Bronchial epithelial cell (primary cell): ENCODE measurements around the gene VGLL4. TPM values are rescaled to one million over a fixed set of nuclear protein-coding genes. Genes with fewer than 3 reads are reported as not detected.

ENCODE experiments used
- DNase-seq: peaks from one replicate; pipeline ENCODE4 v3.0.0-alpha.2; 2010; ENCODE audit warnings: low read depth
- FAIRE-seq: peaks from 2 replicates; lab custom pipeline; 2011; peaks lifted over from hg19 to GRCh38; lab: Jason Lieb, UNC
- H3K27me3 ChIP-seq: 2 replicates; pipeline ENCODE4 v1.5.1; 2011; ENCODE audit warnings: low read length; ENCODE audit not compliant: control insufficient read depth, insufficient read depth
- H3K36me3 ChIP-seq: 2 replicates; pipeline ENCODE4 v1.5.1; 2011; ENCODE audit warnings: low read length; ENCODE audit not compliant: control insufficient read depth, insufficient read depth
- H3K4me3 ChIP-seq: 2 replicates; pipeline ENCODE4 v1.5.1; 2011; ENCODE audit warnings: mild to moderate bottlenecking, low read depth, low read length, control low read depth
- CTCF ChIP-seq: IDR thresholded peaks from 2 replicates; pipeline ENCODE4 v1.5.1; 2011; ENCODE audit warnings: mild to moderate bottlenecking, moderate library complexity, low read length, control low read depth, inconsistent platforms; ENCODE audit not compliant: insufficient read depth, severe bottlenecking
- total RNA-seq: library from RNA; depleted of rRNA; stranded (reverse); fragments of >200 nt; gene quantifications from 2 replicates; pipeline ENCODE4 v1.2.1, GENCODE V29; 2014

Gene VGLL4
- total RNA-seq, 1 donor from 2014 or later = 32.6 TPM

GRCh38 chr3:11554666-11555065 lies 89.0 kb downstream of the VGLL4 start:
- Histone ChIP-seq H3K27me3 (no peaks in the 10 kb centered on the region), H3K36me3 (peaks cover 15% of the 10 kb centered on the region), H3K4me3 (no peak overlapping the region)
- no peak for FAIRE-seq
- DNase-seq = no peak
- TF ChIP-seq CTCF = no peak

- no peak for TF ChIP-seq CTCF
- Histone ChIP-seq H3K36me3 (peaks cover 15% of the 10 kb centered on the region), H3K27me3 (no peaks in the 10 kb centered on the region), H3K4me3 (no peak overlapping the region)
- FAIRE-seq (no peak), DNase-seq (no peak)
These were observed 89.5 kb downstream of the VGLL4 start for GRCh38 chr3:11554236-11554610.

DNA sequence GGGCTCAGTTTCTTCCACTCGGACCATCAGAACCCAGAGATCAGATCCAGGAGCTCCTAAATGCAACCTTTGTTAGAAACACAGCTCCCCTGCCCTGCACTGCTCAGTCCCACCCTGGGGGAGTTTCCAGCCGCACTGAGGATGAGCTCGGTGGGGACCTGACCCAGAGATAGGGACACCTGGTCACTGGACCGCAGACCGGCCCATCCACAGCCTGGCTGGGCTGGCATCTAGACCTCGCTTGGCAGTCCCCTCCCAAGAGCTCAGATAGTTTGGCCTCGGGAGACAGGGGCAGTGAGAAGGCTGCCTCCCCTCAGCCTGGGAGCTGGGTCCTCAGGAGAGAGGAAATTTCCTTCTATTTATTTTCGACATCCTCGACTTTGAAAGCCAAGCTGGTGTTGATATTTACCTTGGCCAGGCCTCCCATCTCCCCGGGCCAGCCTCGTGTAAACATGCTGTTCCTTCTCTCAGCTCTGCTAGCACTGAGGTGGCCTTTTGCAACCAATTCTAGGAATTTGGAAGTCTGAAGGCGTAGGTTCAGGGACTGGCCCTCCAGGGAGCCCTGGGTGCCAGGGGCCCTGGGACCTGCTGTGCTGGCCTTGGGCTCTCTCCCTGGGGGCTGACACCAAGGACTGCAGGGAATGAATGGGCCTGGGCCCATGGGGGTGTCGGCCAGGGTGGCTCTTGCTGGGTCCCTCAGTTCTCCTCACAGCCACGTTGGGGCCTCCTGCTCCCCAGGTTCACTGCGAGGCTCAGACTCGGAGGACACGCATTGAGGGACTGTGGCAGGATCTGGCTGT lies 90.1 kb downstream of the VGLL4 start:
- no peak for FAIRE-seq

DNA sequence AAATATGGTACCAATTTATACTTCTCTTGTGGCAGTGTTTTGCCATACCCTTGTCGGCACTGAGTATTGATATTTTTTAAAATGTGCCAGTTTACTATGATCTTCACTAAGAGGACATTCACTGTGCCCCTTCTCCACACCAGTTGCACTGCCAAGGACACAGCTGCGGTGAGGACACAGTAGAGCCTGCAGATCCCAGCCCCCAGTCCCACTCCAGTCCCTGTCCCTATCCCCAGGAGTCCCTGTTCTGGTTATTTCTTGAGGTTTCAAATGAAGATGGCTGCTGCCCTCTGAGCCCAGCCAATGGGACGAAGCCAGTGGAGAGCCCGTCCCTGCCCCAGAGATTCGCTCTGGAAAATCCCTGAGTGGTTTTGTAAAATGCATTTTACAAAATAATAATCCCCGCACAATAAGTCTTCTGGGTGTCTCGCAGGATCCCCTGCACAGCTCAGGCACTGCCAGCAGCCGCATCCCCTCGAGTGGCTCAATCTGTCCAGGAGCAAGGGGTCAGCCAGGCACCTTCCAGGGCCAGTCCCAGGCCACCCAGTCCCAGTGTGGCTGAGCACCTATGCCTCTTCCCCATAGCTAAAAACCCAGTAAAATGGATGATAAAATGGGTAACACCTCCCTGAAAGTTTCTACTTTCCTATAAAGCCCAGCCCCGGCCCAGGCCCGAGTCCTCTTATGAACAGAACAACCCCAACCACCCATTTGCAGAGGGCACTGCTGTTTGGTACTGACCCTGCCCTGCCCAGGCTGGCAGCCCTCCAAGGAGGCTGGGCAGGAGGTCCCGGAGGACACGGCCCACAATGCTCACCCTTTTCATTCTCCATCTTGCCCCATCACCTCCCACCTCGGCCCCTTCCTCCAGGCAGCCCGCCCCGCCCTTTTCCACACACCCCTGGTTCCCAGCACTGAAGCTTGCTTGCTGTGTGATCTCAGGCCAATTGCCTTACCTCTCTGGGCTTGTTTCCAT lies 91.1 kb downstream of the VGLL4 start:
- Histone ChIP-seq H3K27me3 (no peaks in the 10 kb centered on the region), H3K36me3 (peaks cover 8% of the 10 kb centered on the region), H3K4me3 (no peak overlapping the region)
- FAIRE-seq = no peak
- TF ChIP-seq CTCF = no peak
- no peak for DNase-seq

More for the DNA sequence above, 90.1 kb downstream of the VGLL4 start:
- peaks cover 11% of the 10 kb centered on the region for H3K36me3 ChIP-seq
- no peak for DNase-seq
- H3K27me3 ChIP-seq = no peaks in the 10 kb centered on the region
- H3K4me3 ChIP-seq = no peak overlapping the region
- TF ChIP-seq CTCF = no peak

DNA sequence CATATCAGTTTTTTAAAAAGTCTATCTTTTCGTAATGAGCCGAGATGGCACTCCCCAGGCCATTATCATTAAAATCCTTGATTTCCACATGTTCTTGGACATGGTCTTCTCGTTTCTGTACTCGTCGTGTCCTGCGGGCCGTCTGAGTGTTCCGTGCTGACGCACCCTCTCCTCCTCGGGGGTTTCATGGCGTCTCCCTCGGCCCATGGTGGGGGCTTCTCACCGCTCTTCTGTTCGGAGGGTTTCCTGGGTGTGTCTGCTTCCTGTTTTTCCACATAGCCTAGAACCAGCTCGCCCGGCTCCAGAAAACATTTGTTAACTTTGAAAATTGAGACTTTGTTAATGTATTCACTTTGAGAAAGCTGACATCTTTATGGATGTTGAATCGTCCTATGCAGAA lies 92.7 kb downstream of the VGLL4 start:
- no peak for DNase-seq
- H3K36me3 ChIP-seq = peaks cover 2% of the 10 kb centered on the region
- no peak for TF ChIP-seq CTCF
- no peaks in the 10 kb centered on the region for H3K27me3 ChIP-seq
- H3K4me3 ChIP-seq = no peak overlapping the region
- FAIRE-seq = no peak
